Measurements from ENCODE around the gene BCL2L13.

GRCh38 chr22:17778412-17778976 lies 139.9 kb downstream of the BCL2L13 start:
- TF ChIP-seq CTCF (IDR thresholded peaks at IDR 0.05) (no peak), RORB (CRISPR knock-in tag; IDR thresholded peaks at IDR 0.05) (no peak)
